Brain pericyte (primary cell): ENCODE measurements around the gene TRAM2.

Experiments
- DNase-seq: peaks from one replicate; pipeline ENCODE4 v3.0.0-alpha.2; 2012; ENCODE audit warnings: low read depth, low spot score

TRAM2 gene

GRCh38 chr6:52547647-52548352 is 29.1 kb downstream of the TRAM2 start:
- DNase-seq, result no peak

GRCh38 chr6:52546678-52547077 is 30.2 kb downstream of the TRAM2 start:
- DNase-seq, result no peak

- no peak for DNase-seq
These were observed 30.7 kb downstream of the TRAM2 start for GRCh38 chr6:52546192-52546591.

GRCh38 chr6:52545406-52546119 is 31.3 kb downstream of the TRAM2 start:
- no peak for DNase-seq

- no peak for DNase-seq
These were observed 32.1 kb downstream of the TRAM2 start for GRCh38 chr6:52544602-52545405.

- no peak for DNase-seq
These were observed 32.9 kb downstream of the TRAM2 start for GRCh38 chr6:52543729-52544601.

- no peak for DNase-seq
These were observed 33.6 kb downstream of the TRAM2 start for GRCh38 chr6:52543262-52543661.

- DNase-seq, result no peak
These were observed 35.7 kb downstream of the TRAM2 start for GRCh38 chr6:52541135-52541534.

- DNase-seq, result no peak
These were observed 36.5 kb downstream of the TRAM2 start for GRCh38 chr6:52540286-52540902.

GRCh38 chr6:52539607-52540006 is 37.3 kb downstream of the TRAM2 start:
- no peak for DNase-seq

GRCh38 chr6:52538901-52539354 is 37.9 kb downstream of the TRAM2 start:
- DNase-seq, result no peak

GRCh38 chr6:52538252-52538900 is 38.5 kb downstream of the TRAM2 start:
- DNase-seq, result no peak

GRCh38 chr6:52537001-52537753 is 39.7 kb downstream of the TRAM2 start:
- no peak for DNase-seq

- DNase-seq, result no peak
These were observed 40.4 kb downstream of the TRAM2 start for GRCh38 chr6:52536424-52536916.

GRCh38 chr6:52535711-52536423 is 41.0 kb downstream of the TRAM2 start:
- no peak for DNase-seq

- no peak for DNase-seq
These were observed 41.9 kb downstream of the TRAM2 start for GRCh38 chr6:52534966-52535390.

- DNase-seq, result no peak
These were observed 42.5 kb downstream of the TRAM2 start for GRCh38 chr6:52534363-52534762.

- no peak for DNase-seq
These were observed 43.4 kb downstream of the TRAM2 start for GRCh38 chr6:52533491-52533890.

- no peak for DNase-seq
These were observed 44.4 kb downstream of the TRAM2 start for GRCh38 chr6:52532457-52532856.
